Vagina (tissue), 2 donors: ENCODE measurements around the gene ALOX15B. TPM values are rescaled to one million over a fixed set of nuclear protein-coding genes. Genes with fewer than 3 reads are reported as not detected.

Experiments used
- DNase-seq, 2 donors: peaks; one replicate each; pipeline ENCODE4 v3.0.0-alpha.2; 2017; ENCODE audit errors: extremely low spot score in 2 of 2
- H3K27ac ChIP-seq: fragments of 200-600 bp; sonication (generic); one replicate; pipeline ENCODE4 v1.5.1; 2019
- H3K27me3 ChIP-seq: fragments of 200-600 bp; sonication (generic); one replicate; pipeline ENCODE4 v1.5.1; 2019
- H3K36me3 ChIP-seq, 2 donors: fragments of 200-600 bp; sonication (generic); one replicate each; pipeline ENCODE4 v1.5.1; 2017 to 2019
- H3K4me1 ChIP-seq: fragments of 200-600 bp; sonication (generic); one replicate; pipeline ENCODE4 v1.5.1; 2019
- H3K4me3 ChIP-seq, 2 donors: fragments of 200-600 bp; sonication (generic); 1 replicate in 1 of 2; 2 replicates in 1 of 2; pipeline ENCODE4 v1.5.1; 2016 to 2019
- H3K9me3 ChIP-seq: fragments of 200-600 bp; sonication (generic); one replicate; pipeline ENCODE4 v1.5.1; 2019
- CTCF ChIP-seq, 3 experiments: fragments of 450-650 bp in 2 of 3; fragments of 200-600 bp in 1 of 3; sonication (generic) in 1 of 3; IDR thresholded peaks; one replicate each; pipeline ENCODE4 v1.5.1; 2017 to 2019; ENCODE audit warnings: antibody characterized with exemption in 3 of 3, mild to moderate bottlenecking in 2 of 3, moderate library complexity in 2 of 3
- POLR2A ChIP-seq, 2 donors: fragments of 450-650 bp; IDR thresholded peaks; one replicate each; pipeline ENCODE4 v1.6.1; 2017; ENCODE audit warnings: antibody characterized with exemption in 2 of 2, mild to moderate bottlenecking in 2 of 2, moderate library complexity in 2 of 2
- POLR2AphosphoS5 ChIP-seq, 2 donors: sonication (generic); formaldehyde crosslinking; IDR thresholded peaks; one replicate each; pipeline ENCODE4 v1.9.0; 2017; ENCODE audit warnings: antibody characterized with exemption in 2 of 2, mild to moderate bottlenecking in 2 of 2, low read depth in 1 of 2; ENCODE audit not compliant: insufficient read depth in 1 of 2
- intact Hi-C: fragments of 100-400 bp; cut with DNase I; formaldehyde crosslinking; loops from one replicate; pipeline ENCODE4 v1.15.1; 2023
- total RNA-seq: library from RNA; depleted of rRNA; stranded (reverse); fragments of >200 nt; gene quantifications from one replicate; pipeline ENCODE4 v1.2.3, GENCODE V29; 2016

The ALOX15B gene
- total RNA-seq, 1 donor from 2014 or later = 28.7 TPM

- no peak overlapping the region for H3K27ac ChIP-seq
- no peaks in the 10 kb centered on the region for H3K27me3 ChIP-seq
- no peaks in the 10 kb centered on the region for H3K9me3 ChIP-seq
- intact Hi-C loops = no loop called here
- TF ChIP-seq CTCF (IDR thresholded peaks at IDR 0.05) (no peak), POLR2AphosphoS5 (IDR thresholded peaks at IDR 0.05; ENCODE audit: insufficient read depth in 1 of 2, low read depth in 1 of 2) (no peak), POLR2A (IDR thresholded peaks at IDR 0.05) (no peak)
- DNase-seq = no peak
- H3K4me1 ChIP-seq = no peaks in the 10 kb centered on the region
- H3K4me3 ChIP-seq = no peak overlapping the region
- no peaks in the 10 kb centered on the region for H3K36me3 ChIP-seq
Measured at GRCh38 chr17:8025176-8025911, 13.5 kb upstream of the ALOX15B start.

GRCh38 chr17:8029121-8029520 is 9.7 kb upstream of the ALOX15B start:
- H3K36me3 ChIP-seq = no peaks in the 10 kb centered on the region
- DNase-seq = no peak

DNA sequence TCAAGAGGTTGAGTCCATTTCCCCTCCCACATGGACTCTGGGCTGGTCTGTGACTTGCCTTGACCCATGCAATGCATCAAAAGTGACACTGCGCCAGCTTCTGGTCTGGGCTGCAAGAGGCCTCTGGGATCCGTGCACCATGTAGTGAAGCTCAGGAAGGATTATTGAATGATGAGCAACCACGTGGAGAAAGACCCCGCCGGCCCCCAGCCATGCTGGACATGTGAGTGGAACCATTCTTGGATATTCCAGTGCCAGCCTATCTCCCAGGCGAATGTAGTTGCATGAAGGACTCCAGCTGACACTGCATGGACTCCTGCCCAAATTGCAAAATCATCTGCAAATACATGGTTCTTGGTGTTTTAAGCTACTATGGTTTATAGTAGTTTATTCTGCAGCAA is 7.6 kb upstream of the ALOX15B start:
- no peaks in the 10 kb centered on the region for H3K36me3 ChIP-seq
- H3K4me1 ChIP-seq = no peaks in the 10 kb centered on the region
- no peaks in the 10 kb centered on the region for H3K27me3 ChIP-seq
- DNase-seq = no peak
- TF ChIP-seq POLR2A (IDR thresholded peaks at IDR 0.05) = no peak
- no peak for TF ChIP-seq POLR2AphosphoS5 (IDR thresholded peaks at IDR 0.05; ENCODE audit: insufficient read depth in 1 of 2, low read depth in 1 of 2)
- TF ChIP-seq CTCF (IDR thresholded peaks at IDR 0.05) = no peak
- H3K27ac ChIP-seq = no peak overlapping the region
- intact Hi-C loops = no loop called here
- H3K4me3 ChIP-seq = no peak overlapping the region
- no peaks in the 10 kb centered on the region for H3K9me3 ChIP-seq

More at GRCh38 chr17:8029121-8029520, 9.7 kb upstream of the ALOX15B start:
- Histone ChIP-seq H3K27me3 (no peaks in the 10 kb centered on the region), H3K27ac (no peak overlapping the region), H3K4me1 (no peaks in the 10 kb centered on the region), H3K9me3 (no peaks in the 10 kb centered on the region), H3K4me3 (no peak overlapping the region)
- TF ChIP-seq CTCF (IDR thresholded peaks at IDR 0.05) = no peak
- no peak for TF ChIP-seq POLR2AphosphoS5 (IDR thresholded peaks at IDR 0.05; ENCODE audit: insufficient read depth in 1 of 2, low read depth in 1 of 2)
- no peak for TF ChIP-seq POLR2A (IDR thresholded peaks at IDR 0.05)
- intact Hi-C loops = no loop called here

DNA sequence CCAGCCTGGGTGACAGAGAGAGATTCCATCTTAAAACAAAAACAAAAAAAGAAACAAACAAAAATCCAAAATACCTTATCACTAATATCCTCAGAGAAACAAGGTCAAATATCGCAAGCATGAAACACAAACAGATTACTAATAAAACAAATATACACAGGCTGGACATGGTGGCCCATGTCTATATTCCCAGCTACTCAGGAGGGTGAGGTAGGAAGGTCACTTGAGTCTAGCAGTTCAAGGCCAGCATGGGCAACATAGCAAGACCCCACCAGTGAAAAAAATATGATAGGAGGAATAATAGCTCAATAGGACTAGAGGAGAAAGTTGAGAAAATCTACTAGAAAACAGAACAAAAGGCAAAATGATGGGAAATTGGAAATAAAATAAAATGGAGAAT is 6.9 kb upstream of the ALOX15B start:
- no peaks in the 10 kb centered on the region for H3K4me1 ChIP-seq
- no peak overlapping the region for H3K4me3 ChIP-seq
- H3K36me3 ChIP-seq = no peaks in the 10 kb centered on the region
- no peak overlapping the region for H3K27ac ChIP-seq
- DNase-seq = no peak
- H3K9me3 ChIP-seq = no peaks in the 10 kb centered on the region
- no peaks in the 10 kb centered on the region for H3K27me3 ChIP-seq
- TF ChIP-seq POLR2AphosphoS5 (IDR thresholded peaks at IDR 0.05; ENCODE audit: insufficient read depth in 1 of 2, low read depth in 1 of 2) = no peak
- intact Hi-C loops = no loop called here

- Histone ChIP-seq H3K4me1 (no peaks in the 10 kb centered on the region), H3K4me3 (no peak overlapping the region), H3K36me3 (no peaks in the 10 kb centered on the region), H3K27me3 (no peaks in the 10 kb centered on the region), H3K9me3 (no peaks in the 10 kb centered on the region), H3K27ac (no peak overlapping the region)
- TF ChIP-seq CTCF (IDR thresholded peaks at IDR 0.05) (no peak), POLR2A (IDR thresholded peaks at IDR 0.05) (no peak), POLR2AphosphoS5 (IDR thresholded peaks at IDR 0.05; ENCODE audit: insufficient read depth in 1 of 2, low read depth in 1 of 2) (no peak)
- intact Hi-C loops = no loop called here
- no peak for DNase-seq
Measured at GRCh38 chr17:8032442-8032841, 6.4 kb upstream of the ALOX15B start.
